HG03571 (cell line): ENCODE data around the gene ATG101.

Source experiments
- ATAC-seq: cut with Tn5 transposase; IDR thresholded peaks from one replicate; pipeline ENCODE4 v1.9.1; 2021; ENCODE audit not compliant: unreplicated experiment

The ATG101 gene

DNA sequence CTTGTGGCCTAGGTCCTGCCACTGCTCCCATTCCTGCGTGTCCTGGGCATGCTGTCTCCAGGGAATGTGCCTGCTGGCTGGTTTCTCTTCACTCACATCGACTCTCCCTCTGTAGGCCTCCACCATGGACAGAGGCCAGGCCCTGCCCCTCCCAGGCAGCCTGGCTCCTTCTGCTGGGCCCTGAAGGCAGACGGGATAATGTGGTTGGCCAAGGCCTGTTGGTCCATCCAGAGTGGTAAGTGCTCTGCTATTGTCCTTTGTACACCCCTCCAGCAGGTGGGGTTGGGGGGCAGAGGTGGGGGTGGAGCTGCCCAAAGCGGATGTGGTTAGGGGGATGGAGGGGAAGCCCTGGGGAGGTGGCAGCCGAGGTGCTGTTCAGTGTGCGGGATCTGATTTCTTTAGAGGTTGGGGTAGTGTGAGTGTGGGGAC, 28.1 kb upstream of the ATG101 start:
- no peak for ATAC-seq

DNA sequence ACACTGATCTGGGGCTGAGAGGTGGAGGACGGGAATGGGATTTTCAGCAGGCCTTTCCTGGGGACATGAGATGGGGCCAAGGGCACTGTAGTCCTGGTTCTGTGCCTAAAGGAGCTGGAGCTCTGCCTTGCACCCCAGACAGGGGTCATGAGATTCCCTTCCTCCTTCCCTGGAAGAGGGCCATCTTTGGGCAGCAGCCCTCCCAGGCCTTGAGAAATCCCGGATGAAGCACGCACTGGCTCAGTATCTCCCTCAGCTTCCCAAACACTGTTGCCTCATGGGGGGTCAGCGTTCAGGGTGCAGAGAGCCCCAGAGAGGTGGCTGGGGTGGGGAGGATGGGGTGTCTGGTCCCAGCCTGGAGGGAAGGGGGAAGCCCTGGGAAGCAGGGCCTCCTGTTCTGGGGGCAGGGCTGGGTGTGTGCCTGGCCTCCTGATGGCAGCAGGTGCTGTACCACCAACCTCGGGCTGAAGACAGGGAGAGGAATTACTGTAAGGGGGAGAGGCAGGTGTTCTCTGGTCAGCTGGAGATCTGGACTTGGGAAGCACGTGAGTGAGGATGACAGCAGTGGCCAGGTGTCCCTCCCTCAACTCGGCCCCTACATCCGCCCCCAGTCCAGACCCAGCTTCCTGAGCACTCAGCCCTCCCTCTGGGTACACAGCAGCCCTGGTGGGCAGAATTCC, 26.9 kb upstream of the ATG101 start:
- ATAC-seq = no peak

DNA sequence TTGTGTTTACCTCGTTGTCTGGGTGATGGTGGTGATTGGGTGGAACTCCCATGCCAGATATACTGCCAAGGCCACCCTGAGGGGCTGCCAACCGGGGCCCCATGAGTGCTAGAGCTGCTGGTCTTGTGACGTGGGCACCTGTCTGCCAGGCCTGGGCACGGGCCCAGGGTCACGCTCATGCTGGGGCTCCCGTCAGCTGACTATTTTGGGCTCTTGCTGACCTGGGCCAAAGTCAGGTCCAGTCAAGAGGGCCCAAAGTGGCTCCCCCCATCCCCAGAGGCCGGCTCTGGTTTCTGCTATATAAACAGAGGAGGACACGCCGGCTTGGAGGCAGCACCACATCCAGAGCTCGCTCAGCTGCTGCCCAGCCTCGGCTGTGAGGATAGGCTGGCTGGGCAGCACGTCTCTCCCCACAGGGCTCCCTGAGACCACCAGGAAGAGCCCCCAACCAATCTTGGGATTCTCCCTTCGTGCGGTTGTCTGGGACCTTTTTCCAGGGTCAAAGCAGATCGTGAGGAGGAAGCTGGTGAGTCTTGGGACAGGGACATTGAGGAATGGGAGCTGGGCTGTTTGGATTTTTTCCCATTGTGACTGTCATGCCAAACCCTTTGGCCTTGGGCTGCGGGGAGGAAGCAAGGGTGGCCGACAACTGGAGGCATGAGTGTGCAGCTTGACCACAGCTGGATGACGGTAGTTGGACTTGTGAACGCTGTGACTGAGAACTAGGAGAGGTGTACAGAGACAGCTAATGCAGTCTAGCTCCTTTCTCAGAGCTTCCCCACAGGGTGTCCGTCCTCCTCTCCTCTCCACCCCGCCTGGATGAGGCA, 26.2 kb upstream of the ATG101 start:
- no peak for ATAC-seq

DNA sequence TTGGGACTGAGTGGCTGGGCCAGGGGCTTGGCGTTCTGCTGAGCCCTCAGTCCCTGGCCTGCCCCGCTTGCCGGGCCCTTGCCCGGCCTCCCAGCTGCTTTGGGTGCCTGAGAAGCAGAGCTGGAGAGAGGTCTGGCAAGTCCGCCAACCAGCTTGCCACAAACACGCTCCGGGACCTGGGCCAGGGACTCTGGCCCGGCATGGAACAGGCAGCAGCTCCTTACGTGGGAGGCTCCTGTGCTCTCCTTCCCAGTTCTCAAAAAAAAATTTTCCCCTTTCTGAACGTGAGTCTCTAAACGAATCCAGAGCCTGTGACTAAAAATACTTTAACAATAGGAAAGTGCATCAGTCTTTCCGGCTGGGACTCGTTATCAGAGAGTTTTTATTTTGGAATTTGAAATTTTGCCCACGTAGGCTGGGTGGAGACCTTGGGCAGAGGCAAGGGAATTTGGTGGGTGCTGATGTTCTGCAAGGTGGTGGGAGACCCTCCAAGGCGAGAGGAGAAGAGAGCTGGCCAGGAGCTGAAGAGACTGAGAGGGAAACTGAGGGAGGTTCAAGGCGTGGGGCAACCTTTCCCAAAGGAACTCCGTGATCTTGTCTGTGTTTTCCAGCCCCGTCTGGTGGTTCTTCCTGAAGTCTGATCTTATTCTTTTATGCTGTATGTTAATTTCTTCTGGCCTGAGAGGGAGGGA, 25.3 kb upstream of the ATG101 start:
- no peak for ATAC-seq

DNA sequence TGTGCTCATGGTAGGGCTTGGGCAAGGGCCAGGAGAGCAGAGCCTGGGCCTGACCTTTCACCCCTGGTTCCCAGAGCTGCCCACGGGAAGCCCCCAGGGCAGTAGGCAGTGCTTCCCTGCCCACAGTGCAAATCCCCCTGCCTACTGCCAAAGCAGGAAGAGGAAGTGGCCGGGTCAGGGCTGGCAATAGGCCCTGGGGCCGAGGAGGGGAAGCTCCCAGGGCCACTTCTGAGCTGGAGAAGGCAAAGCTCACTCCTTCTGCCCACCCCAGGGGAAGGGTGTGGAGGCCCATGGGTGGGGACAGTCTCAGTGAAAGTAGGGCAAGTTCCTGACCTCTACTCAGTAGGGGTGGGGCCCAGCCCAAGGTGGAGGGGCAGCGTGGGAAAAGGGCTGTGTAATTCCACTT, 24.0 kb upstream of the ATG101 start:
- no peak for ATAC-seq

DNA sequence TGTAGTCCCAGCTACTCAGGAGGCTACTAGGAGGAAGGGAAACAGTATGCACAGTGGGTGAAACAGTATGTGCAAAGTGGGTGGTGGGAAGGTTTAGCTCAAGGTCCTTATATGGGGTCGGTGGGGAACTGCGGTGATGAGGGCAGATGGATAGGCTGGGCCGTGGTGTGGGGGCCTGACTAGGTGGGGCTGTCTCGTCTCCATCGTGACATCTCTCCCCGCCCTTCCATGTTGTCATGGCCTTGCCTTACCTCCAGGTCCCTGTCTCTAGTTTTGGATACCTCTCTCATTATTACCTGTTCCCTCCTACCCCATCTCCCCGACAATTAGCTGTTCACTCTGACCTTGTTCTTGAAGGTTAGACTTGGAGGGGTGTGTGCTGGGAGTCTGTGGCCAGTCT, 22.9 kb upstream of the ATG101 start:
- no peak for ATAC-seq

DNA sequence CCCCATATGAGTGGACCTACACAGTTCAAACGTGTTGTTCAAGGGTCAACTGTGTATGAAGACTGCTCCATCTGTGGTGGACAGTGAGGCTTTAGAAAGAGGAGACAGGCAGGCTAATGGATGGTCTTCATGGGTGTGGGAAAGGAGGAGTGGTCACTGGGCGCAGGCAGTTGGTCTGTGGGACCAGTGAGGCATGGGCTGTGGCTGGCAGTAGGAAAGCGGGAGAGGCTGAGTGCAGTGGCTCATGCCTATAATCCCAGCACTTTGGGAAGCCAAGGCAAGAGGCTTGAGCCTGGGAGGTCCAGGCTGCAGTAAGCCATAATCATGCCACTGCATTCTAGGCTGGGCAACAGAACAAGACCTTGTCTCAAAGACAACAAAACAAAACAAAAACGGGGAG, 20.5 kb upstream of the ATG101 start:
- no peak for ATAC-seq

DNA sequence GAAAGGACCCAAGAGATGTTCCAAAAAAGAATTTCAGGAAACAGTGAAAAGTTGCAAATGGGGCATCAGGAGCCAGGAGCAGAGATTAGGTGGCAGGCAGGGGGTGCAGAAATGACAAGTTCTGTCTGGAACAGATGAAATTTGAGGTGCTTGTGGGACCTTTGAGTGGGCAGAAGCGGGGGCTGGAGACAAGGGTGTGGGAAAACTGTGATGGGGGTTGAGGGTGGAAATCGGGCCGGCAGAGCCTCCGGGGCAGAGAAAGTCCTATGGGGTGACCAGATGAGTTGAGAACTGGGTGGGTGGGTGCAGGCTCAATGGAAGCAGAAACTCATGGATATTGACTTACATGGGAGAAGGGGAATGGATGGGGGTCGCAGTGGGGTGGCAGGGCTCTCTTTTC, 20.1 kb upstream of the ATG101 start:
- ATAC-seq = no peak

DNA sequence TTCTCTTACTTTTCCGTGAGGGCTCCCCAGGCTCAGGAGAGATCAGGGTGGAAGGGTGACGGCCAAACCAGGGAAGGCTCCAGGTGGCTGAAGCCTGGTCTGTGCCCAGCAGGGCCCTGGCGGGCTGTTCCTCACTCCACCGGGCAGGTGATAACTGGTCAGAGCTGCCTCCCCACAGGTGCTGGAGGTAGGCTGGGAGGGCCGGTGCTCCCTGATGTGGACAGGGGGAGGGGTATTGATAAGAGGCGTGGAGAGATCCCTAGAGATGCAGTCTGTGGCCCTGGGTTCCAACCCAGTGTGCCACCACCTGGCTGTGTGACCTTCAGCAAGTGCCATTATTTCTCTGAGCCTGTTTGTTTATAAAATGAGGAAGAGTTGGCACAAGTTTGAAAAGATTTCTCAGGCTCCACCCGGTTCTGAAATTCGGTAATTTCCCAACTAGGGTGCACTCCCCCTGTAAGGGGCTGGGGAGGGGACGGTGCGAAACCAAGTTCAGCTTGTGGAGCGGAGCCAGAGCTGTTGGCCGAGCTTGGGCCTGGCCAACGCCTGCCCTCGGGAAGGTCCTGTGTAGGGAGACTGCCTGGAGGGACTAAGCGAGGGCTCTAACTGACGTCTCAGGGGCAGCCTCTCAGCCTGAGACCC, 19.5 kb upstream of the ATG101 start:
- no peak for ATAC-seq

DNA sequence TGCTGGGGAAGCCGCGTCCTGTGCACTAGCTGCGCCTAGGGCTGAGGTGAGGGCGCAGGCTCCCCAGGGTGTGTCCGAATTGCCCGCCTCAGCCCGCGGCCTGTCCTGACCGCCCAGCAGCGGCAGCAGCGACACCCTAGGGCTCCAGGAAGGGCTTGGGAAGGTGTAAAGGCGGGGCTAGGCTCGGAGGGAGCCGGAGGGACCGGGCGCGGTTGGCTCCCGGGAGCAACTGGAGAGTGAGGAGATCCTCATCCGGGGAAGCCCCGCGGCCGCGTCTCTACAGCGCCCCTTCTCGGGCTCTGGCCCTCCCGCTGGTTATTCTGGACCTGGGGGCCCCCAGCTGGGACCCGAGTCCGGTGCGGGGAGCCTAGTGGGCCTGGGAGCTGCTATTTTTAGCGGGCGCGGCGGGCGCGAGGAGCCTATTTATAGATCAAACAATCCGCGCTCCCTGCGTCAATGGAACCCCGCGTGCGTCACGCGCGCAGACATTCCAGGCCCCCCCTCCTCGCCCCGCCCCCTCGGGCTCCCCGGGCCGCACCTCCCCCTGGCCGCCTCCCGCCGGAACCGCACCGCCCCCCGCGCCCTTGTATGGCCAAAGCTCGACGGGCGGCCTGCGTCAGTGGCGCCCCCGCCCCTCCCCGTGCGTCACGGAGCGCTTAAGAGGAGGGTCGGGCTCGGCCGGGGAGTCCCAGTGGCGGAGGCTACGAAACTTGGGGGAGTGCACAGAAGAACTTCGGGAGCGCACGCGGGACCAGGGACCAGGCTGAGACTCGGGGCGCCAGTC, 18.8 kb upstream of the ATG101 start, which contains the start of gene NR4A1:
TSS of gene NR4A1 (plus strand) at position 685 of the 784 bp plus-strand sequence. CDS start 2,887 bp downstream, outside the sequence.
- peak; percentile 70 for ATAC-seq

DNA sequence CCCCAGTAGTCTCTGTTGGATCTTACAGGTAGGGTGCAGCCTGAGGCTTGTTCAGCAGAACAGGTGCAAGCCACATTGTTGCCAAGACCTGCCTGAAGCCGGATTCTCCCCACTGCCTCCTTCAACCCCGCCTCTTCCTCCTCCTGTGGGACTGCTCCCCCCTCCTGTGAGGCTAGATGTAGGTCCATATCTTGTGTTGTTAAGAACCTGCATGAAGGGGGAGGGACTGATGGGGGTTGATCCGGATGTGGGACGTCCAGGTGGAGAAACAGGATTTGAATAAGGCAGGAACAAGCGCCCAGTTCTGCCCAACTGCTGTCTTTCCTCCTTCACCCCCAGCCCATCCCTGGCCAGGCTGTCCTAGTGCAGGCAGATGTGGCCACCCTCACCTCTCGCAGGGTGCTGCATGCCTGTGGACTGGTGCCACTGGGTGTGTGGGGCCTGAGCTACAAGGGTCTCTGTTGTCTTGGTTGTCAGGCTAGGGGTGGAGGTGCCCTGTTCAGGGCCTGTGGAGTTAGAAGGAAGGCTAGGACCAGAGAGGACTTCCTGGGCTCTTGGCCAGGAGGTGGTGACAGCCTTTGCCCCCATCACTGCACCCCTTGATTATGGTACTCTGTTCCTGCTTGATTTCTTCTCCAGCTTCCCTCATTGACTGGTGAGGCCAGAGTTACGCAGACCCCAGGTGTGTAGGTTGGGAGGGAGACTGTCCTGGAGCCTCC, 17.2 kb upstream of the ATG101 start:
- ATAC-seq = no peak

DNA sequence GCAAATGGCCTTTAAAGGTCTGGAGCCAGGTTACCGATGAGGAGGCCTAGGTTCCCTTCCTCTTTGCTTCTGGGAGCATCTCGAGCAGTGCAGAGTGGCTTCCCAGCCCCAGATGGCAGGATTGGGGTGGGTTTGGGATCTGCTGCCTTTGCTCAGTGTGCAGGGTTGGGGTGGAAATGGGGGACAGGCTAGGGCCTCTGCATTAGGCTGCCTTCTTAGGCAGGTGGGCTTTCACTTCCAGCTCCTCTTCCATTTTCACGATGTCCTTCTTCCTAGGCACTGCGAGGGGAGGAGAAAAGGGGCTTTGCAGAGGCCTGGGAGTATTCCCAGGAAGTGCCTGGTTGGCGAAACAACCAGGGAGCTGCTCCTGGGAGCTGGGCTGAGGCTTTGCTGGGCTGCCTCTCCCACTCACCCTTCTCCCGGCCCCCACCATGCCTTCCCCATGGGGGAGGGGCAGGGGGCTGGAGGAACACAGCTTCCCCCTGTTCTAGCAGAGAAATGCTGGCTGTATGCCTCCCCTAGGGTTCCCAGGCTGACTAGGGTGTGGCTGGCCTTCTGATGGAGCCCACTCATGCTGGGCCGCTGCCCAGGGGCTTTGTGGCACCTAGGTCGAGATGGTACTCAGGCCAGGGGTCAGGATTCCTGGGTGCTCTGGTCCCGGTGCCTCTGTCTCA, 16.1 kb upstream of the ATG101 start:
- ATAC-seq = no peak

DNA sequence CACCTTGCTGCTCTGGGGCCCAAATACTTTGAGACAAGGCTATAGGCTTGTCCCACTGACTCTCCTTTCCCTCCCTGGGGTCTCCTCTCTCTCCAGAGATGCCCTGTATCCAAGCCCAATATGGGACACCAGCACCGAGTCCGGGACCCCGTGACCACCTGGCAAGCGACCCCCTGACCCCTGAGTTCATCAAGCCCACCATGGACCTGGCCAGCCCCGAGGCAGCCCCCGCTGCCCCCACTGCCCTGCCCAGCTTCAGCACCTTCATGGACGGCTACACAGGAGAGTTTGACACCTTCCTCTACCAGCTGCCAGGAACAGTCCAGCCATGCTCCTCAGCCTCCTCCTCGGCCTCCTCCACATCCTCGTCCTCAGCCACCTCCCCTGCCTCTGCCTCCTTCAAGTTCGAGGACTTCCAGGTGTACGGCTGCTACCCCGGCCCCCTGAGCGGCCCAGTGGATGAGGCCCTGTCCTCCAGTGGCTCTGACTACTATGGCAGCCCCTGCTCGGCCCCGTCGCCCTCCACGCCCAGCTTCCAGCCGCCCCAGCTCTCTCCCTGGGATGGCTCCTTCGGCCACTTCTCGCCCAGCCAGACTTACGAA, 15.4 kb upstream of the ATG101 start:
- ATAC-seq = no peak

DNA sequence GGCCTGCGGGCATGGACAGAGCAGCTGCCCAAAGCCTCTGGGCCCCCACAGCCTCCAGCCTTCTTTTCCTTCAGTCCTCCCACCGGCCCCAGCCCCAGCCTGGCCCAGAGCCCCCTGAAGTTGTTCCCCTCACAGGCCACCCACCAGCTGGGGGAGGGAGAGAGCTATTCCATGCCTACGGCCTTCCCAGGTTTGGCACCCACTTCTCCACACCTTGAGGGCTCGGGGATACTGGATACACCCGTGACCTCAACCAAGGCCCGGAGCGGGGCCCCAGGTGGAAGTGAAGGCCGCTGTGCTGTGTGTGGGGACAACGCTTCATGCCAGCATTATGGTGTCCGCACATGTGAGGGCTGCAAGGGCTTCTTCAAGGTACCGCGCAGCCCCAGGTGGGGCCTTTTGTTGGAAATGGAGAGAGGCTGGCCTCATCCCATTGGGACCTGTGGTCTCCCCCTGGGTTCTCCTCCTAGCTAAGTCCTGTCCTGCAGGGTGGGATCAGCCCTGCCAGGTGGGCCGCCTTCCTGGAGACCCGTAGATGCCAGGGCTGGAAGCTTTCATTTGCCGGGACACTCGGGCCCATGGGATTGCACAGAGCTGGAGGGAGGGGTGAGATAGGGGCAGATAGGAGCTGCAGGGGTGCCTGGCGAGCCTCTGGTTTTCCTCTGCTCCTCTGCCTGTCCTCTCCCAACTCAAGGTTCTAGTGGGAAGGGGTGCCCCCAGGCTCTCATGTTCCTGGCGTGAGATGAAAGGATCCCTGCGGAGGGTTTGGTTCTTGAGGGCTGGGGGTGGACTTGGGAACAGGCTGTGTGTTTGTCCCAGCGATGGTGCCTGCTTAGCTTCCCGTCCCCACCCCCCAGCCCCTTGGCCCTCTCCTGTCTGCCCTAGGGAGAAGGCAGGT, 14.7 kb upstream of the ATG101 start:
- no peak for ATAC-seq

DNA sequence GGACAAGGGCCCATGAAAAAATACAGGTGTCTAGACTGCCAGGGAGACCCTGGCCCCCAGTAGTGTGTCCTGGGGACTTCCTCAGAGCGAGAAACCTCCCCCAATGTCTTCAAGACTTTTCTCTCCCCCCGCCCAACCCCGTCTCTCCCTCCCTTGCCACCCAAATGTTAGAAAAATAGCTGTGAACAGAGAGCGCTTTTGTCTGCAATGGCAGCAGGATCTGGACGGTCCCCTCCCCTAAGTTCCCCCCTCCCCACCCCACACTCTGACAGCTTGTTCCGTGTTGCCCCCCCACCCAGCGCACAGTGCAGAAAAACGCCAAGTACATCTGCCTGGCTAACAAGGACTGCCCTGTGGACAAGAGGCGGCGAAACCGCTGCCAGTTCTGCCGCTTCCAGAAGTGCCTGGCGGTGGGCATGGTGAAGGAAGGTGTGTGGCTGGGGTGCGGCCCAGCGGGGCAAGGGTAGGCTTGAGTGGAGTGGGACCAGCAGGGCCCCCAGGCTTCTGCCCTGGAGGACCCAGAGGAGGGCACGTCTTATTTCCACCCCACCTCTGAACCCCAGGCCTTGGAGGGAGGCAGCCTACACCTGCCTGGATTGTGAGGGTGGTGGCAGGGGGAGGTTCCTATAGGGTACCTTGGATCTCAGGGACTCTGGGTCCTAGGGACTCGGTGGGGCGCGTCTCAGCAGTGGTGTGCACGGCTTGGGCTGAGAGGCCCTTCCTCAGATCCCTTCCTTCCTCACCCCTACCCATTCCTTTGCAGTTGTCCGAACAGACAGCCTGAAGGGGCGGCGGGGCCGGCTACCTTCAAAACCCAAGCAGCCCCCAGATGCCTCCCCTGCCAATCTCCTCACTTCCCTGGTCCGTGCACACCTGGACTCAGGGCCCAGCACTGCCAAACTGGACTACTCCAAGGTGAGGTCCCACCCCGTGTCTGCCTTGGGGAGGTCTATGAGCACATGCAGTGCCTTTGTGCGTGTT, 13.8 kb upstream of the ATG101 start:
- ATAC-seq = no peak

DNA sequence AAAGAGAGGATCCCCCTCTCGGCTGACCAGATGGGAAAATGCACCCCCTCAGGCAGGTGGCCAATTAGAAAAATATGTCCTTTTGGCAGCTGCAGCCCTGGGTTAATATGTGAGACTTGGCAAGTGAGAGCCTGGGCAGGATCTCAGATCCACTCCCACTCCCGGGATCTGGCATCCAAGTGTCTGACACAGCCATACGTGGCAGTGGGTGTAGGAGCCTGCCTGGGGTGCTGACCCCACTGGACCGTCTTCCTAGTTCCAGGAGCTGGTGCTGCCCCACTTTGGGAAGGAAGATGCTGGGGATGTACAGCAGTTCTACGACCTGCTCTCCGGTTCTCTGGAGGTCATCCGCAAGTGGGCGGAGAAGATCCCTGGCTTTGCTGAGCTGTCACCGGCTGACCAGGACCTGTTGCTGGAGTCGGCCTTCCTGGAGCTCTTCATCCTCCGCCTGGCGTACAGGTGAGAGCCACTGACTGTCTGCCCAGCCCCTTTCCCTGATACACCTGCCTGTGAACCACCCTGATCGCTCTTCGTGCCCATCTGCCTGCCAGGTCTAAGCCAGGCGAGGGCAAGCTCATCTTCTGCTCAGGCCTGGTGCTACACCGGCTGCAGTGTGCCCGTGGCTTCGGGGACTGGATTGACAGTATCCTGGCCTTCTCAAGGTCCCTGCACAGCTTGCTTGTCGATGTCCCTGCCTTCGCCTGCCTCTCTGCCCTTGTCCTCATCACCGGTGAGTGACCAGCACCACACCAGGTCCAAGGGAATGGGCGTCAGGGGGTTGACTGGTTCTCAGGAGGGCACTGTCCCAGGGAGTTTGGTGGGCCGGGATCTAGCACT, 12.8 kb upstream of the ATG101 start:
- ATAC-seq = no peak
